A549 (cell line): Measurements from ENCODE around the gene HMGN4. TPM values are rescaled to one million over a fixed set of nuclear protein-coding genes. Genes with fewer than 3 reads are reported as not detected.

Experiments used
- ATAC-seq, 2 experiments: fragments of 200-7000 bp in 1 of 2; fragments of >200 bp in 1 of 2; cut with Nextera tagmentation in 1 of 2; cut with Tn5 transposase in 1 of 2; 3 replicates each; pipeline versions ENCODE4 v1.8.0 to v1.9.1; 2018 to 2020; ENCODE audit warnings: mild to moderate bottlenecking in 1 of 2, moderate library complexity in 1 of 2
- CTCF ChIA-PET: fragments of 300-600 bp; sonication (Branson Sonifier 250); formaldehyde crosslinking; extraction: SDS; loops from one replicate; lab custom pipeline; 2021; ENCODE audit warnings: antibody characterized with exemption, inconsistent platforms; lab: Yijun Ruan, JAX
- POLR2A ChIA-PET: fragments of 350-600 bp; formaldehyde crosslinking; extraction: SDS; loops from one replicate; lab custom pipeline; 2021; ENCODE audit warnings: antibody characterized with exemption, inconsistent platforms; lab: Yijun Ruan, JAX
- DNase-seq, 2 experiments: peaks; one replicate each; pipeline versions ENCODE4 v3.0.0 to v3.0.0-alpha.2; 2011 to 2016; ENCODE audit warnings: low read depth in 1 of 2, low spot score in 1 of 2
- FAIRE-seq: peaks from 2 replicates; lab custom pipeline; 2011; peaks lifted over from hg19 to GRCh38; lab: Jason Lieb, UNC
- H3K27ac ChIP-seq, 2 experiments: fragments of >200 bp; sonication (Bioruptor Twin); formaldehyde crosslinking; 3 replicates each; pipeline ENCODE4 v1.5.1; 2016 to 2017
- H3K4me1 ChIP-seq: fragments of >200 bp; sonication (Bioruptor Twin); formaldehyde crosslinking; 3 replicates; pipeline ENCODE4 v1.6.1; 2016
- H3K4me2 ChIP-seq: fragments of >200 bp; sonication (Bioruptor Twin); formaldehyde crosslinking; 3 replicates; pipeline ENCODE4 v1.6.1; 2016
- H3K4me3 ChIP-seq: fragments of >200 bp; sonication (Bioruptor Twin); formaldehyde crosslinking; 3 replicates; pipeline ENCODE4 v1.5.1; 2016
- H3K9me3 ChIP-seq: fragments of >200 bp; sonication (Bioruptor Twin); formaldehyde crosslinking; 3 replicates; pipeline ENCODE4 v1.6.1; 2016
- BCL3 ChIP-seq: fragments of >200 bp; sonication (Bioruptor Twin); formaldehyde crosslinking; IDR thresholded peaks from 3 replicates; pipeline ENCODE4 v1.6.1; 2016
- CBX8 ChIP-seq: fragments of 200-600 bp; sonication (generic); IDR thresholded peaks from 2 replicates; pipeline ENCODE4 v1.6.1; 2016
- CEBPB ChIP-seq, 2 experiments: fragments of >200 bp in 1 of 2; sonication (Bioruptor Twin) in 1 of 2; formaldehyde crosslinking in 1 of 2; IDR thresholded peaks; 2 replicates each; pipeline ENCODE4 v1.6.1; 2012 to 2016
- EHF ChIP-seq: fragments of 250-450 bp; sonication (Bioruptor Pico); IDR thresholded peaks from 2 replicates; pipeline ENCODE4 v1.5.0; 2020; ENCODE audit warnings: mild to moderate bottlenecking
- EP300 ChIP-seq, 2 experiments: fragments of >200 bp; sonication (Bioruptor Twin); formaldehyde crosslinking; IDR thresholded peaks; 2 replicates in 1 of 2; 3 replicates in 1 of 2; pipeline ENCODE4 v1.6.1; 2016 to 2017
- ESRRA ChIP-seq: fragments of 150-350 bp; IDR thresholded peaks from 2 replicates; pipeline ENCODE4 v1.6.1; 2014; ENCODE audit warnings: mild to moderate bottlenecking, low read length, borderline replicate concordance
- FOSB ChIP-seq: fragments of 250-450 bp; sonication (Bioruptor Pico); IDR thresholded peaks from 2 replicates; pipeline ENCODE4 v1.5.0; 2020; ENCODE audit warnings: mild to moderate bottlenecking, moderate library complexity
- GATA3 ChIP-seq: IDR thresholded peaks from 2 replicates; pipeline ENCODE4 v1.6.1; 2012; ENCODE audit warnings: borderline replicate concordance
- HMGXB4 ChIP-seq: fragments of 250-450 bp; sonication (Bioruptor Pico); IDR thresholded peaks from 2 replicates; pipeline ENCODE4 v1.5.0; 2021; ENCODE audit warnings: mild to moderate bottlenecking, moderate library complexity, borderline replicate concordance
- HOXB13 ChIP-seq: fragments of 250-450 bp; sonication (Bioruptor Pico); IDR thresholded peaks from 2 replicates; pipeline ENCODE4 v1.5.0; 2020; ENCODE audit warnings: low read depth, mild to moderate bottlenecking, moderate library complexity
- MAX ChIP-seq: IDR thresholded peaks from 2 replicates; pipeline ENCODE4 v1.6.1; 2012
- NPAS2 ChIP-seq: fragments of 250-450 bp; sonication (Bioruptor Pico); IDR thresholded peaks from 2 replicates; pipeline ENCODE4 v1.8.0; 2022; ENCODE audit warnings: mild to moderate bottlenecking, moderate library complexity, borderline replicate concordance
- POLR2AphosphoS2 ChIP-seq: conservative IDR thresholded peaks from 2 replicates; pipeline ENCODE4 v1.6.1; 2012; ENCODE audit warnings: low read length, improper control_type of control experiment, inconsistent platforms
- REST ChIP-seq: fragments of 200-600 bp; sonication (generic); IDR thresholded peaks from 2 replicates; pipeline ENCODE4 v1.6.1; 2016; ENCODE audit warnings: antibody characterized with exemption, mild to moderate bottlenecking, moderate library complexity
- RNF2 ChIP-seq: fragments of 200-600 bp; sonication (generic); IDR thresholded peaks from 2 replicates; pipeline ENCODE4 v1.6.1; 2016; ENCODE audit warnings: low read depth, mild to moderate bottlenecking, antibody characterized with exemption, moderate library complexity, borderline replicate concordance
- SREBF2 ChIP-seq: fragments of 450-650 bp; IDR thresholded peaks from 2 replicates; pipeline ENCODE4 v1.6.1; 2014; ENCODE audit warnings: mild to moderate bottlenecking, moderate library complexity
- ZNF302 ChIP-seq: fragments of 250-450 bp; sonication (Bioruptor Pico); IDR thresholded peaks from 2 replicates; pipeline ENCODE4 v1.9.0; 2021; ENCODE audit warnings: inconsistent platforms, mild to moderate bottlenecking, moderate library complexity
- WGBS: methylation state at CpG from one replicate; pipeline ENCODE4 v1.1.6; 2017; ENCODE audit errors: missing lambda C conversion rate; 5-methylcytosine and 5-hydroxymethylcytosine counted together
- polyA plus RNA-seq, 4 experiments: library from polyadenylated mRNA; depleted of rRNA in 3 of 4; stranded (reverse); fragments of >200 nt; fragmentation: RNase III in 1 of 4; extraction: RNeasy Plus Mini Kit Qiagen cat#74134 plus additional on column Dnase treatment in 1 of 4; gene quantifications; 2 replicates in 3 of 4; 3 replicates in 1 of 4; pipeline ENCODE4 v1.2.3, GENCODE V29; 2011 to 2017

The HMGN4 gene
- polyA plus RNA-seq, 2 of the 4 experiments (the other 2 are of a cell fraction) = 55.0 to 59.0 TPM

GRCh38 chr6:26554697-26555504, 16.7 kb downstream of the HMGN4 start:
- Histone ChIP-seq H3K4me2 (peak overlapping the region; percentile 89), H3K4me1 (peaks cover 9% of the 10 kb centered on the region; the same call in 2 of the 3 replicates), H3K4me3 (peak overlapping the region; percentile 48), H3K27ac (peak overlapping the region; percentile 41 to 81; a peak in 5 of 6 replicates), H3K9me3 (no peaks in the 10 kb centered on the region)
- TF ChIP-seq SREBF2 (peak; percentile 43; the same call in 1 of the 2 replicates), FOSB (CRISPR knock-in tag) (no peak), CEBPB (IDR thresholded peaks at IDR 0.05) (0 out of 4 replicates have a peak, but pooled peaks of 1 of the 2 experiments have one; percentile 12), MAX (peak; percentile 43; the same call in 1 of the 2 replicates), BCL3 (no peak), NPAS2 (CRISPR knock-in tag) (no peak), GATA3 (no peak), CBX8 (no peak)
- under 1% methylated on average over 27 of the region's 27 CpGs for WGBS
- ChIA-PET CTCF (interaction anchor here (1.1 to 2.9 kb wide), 3 partner anchors 15 to 213 kb away, joined by 3 to 14 read pairs (median 7); no protein-coding TSS in a partner anchor), POLR2A (interaction anchor here (1.0 kb wide), 1 partner anchor 18 kb away, joined by 3 read pairs; no protein-coding TSS in a partner anchor)
- ATAC-seq (peak in 1 of 2 experiments; percentile 34; a peak in 2 of 6 replicates), DNase-seq (peak in 1 of 2 experiments; percentile 74), FAIRE-seq (no peak)

GRCh38 chr6:26555505-26556262, 17.5 kb downstream of the HMGN4 start:
- peak overlapping the region; percentile 48 for H3K4me3 ChIP-seq
- ChIA-PET POLR2A (interaction anchor here (0.8 to 1.3 kb wide), 4 partner anchors 13 to 34 kb away, joined by 3 to 14 read pairs (median 6); partner anchors contain the start of gene HMGN4), CTCF (interaction anchor here (1.1 to 2.9 kb wide), 7 partner anchors 13 to 214 kb away, joined by 3 to 14 read pairs (median 7); partner anchors contain the start of gene HMGN4)
- DNase-seq (peak in 1 of 2 experiments; percentile 69), FAIRE-seq (no peak), ATAC-seq (peak; percentile 25 to 30; a peak in 5 of 6 replicates)
- H3K4me2 ChIP-seq = peak overlapping the region; percentile 89
- no peaks in the 10 kb centered on the region for H3K9me3 ChIP-seq
- WGBS = 1% methylated on average over 19 of the region's 19 CpGs
- H3K27ac ChIP-seq = peak overlapping the region; percentile 21 to 79; a peak in 5 of 6 replicates
- TF ChIP-seq RNF2 (no peak), CEBPB (IDR thresholded peaks at IDR 0.05) (0 out of 4 replicates have a peak, but pooled peaks of 1 of the 2 experiments have one; percentile 0), CBX8 (no peak)
- H3K4me1 ChIP-seq = peaks cover 9% of the 10 kb centered on the region; the same call in 2 of the 3 replicates

GRCh38 chr6:26556263-26557070, 18.3 kb downstream of the HMGN4 start:
- Histone ChIP-seq H3K27ac (peak overlapping the region; percentile 21 to 79; a peak in 4 of 6 replicates), H3K9me3 (no peaks in the 10 kb centered on the region), H3K4me2 (peak overlapping the region; percentile 89), H3K4me3 (peak overlapping the region; percentile 48), H3K4me1 (peaks cover 9% of the 10 kb centered on the region; the same call in 2 of the 3 replicates)
- DNase-seq = peak; percentile 70 to 92
- ChIA-PET CTCF (interaction anchor here (0.8 to 2.9 kb wide), 8 partner anchors 11 to 429 kb away, joined by 3 to 14 read pairs (median 7); partner anchors contain the start of gene HMGN4), POLR2A (interaction anchor here (0.6 to 1.3 kb wide), 6 partner anchors 12 to 1102 kb away, joined by 3 to 14 read pairs (median 6); partner anchors contain the start of gene HMGN4)
- peak; percentile 82 to 84 for ATAC-seq
- FAIRE-seq = no peak
- 3% methylated on average over 16 of the region's 16 CpGs for WGBS
- TF ChIP-seq EP300 (IDR thresholded peaks at IDR 0.05) = no peak
- no peak for TF ChIP-seq HMGXB4 (CRISPR knock-in tag)
- TF ChIP-seq EHF (CRISPR knock-in tag) = no peak
- no peak for TF ChIP-seq ZNF302 (CRISPR knock-in tag)
- peak in 1 of 2 experiments; percentile 37; a peak in 1 of 4 replicates for TF ChIP-seq CEBPB (IDR thresholded peaks at IDR 0.05)
- TF ChIP-seq GATA3 = no peak
- no peak for TF ChIP-seq REST
- no peak for TF ChIP-seq POLR2AphosphoS2
- TF ChIP-seq RNF2 = no peak
- TF ChIP-seq HOXB13 (CRISPR knock-in tag) = no peak
- TF ChIP-seq ESRRA = no peak
